Left lung (tissue), 10 donors: ENCODE measurements around the gene BRCA2. TPM values are rescaled to one million over a fixed set of nuclear protein-coding genes. Genes with fewer than 3 reads are reported as not detected.
A peak's percentile ranks its signal among the peaks of the same experiment; 100 is the strongest.

Experiments
- ATAC-seq: fragments of 200-7000 bp; cut with Tn5 transposase; one replicate; pipeline ENCODE4 v1.9.1; 2020; ENCODE audit warnings: moderate library complexity
- DNase-seq, 4 donors: peaks; one replicate each; pipeline ENCODE4 v3.0.0-alpha.2; 2013 to 2020
- H3K27ac ChIP-seq, 2 donors: fragments of 200-600 bp; sonication (generic) in 1 of 2; one replicate each; pipeline versions ENCODE4 v1.5.0 to v1.8.0; 2020 to 2021
- H3K27me3 ChIP-seq, 2 donors: fragments of 200-600 bp; sonication (generic) in 1 of 2; one replicate each; pipeline versions ENCODE4 v1.5.0 to v1.8.0; 2020 to 2021
- H3K36me3 ChIP-seq, 2 donors: fragments of 200-600 bp; sonication (generic) in 1 of 2; one replicate each; pipeline versions ENCODE4 v1.5.0 to v1.8.0; 2020 to 2021
- H3K4me1 ChIP-seq, 2 donors: fragments of 200-600 bp; one replicate each; pipeline ENCODE4 v1.8.0; 2021
- H3K4me3 ChIP-seq, 2 donors: fragments of 200-600 bp; sonication (generic) in 1 of 2; one replicate each; pipeline versions ENCODE4 v1.5.0 to v1.8.0; 2020 to 2021; ENCODE audit warnings: mild to moderate bottlenecking in 1 of 2
- H3K9me3 ChIP-seq, 2 donors: fragments of 200-600 bp; sonication (generic) in 1 of 2; one replicate each; pipeline versions ENCODE4 v1.5.0 to v1.8.0; 2020 to 2021
- intact Hi-C, 2 donors: fragments of 100-400 bp; cut with DNase I; formaldehyde crosslinking; loops; one replicate each; pipeline versions ENCODE4 v1.11.2 to v1.14.2; 2022
- polyA plus RNA-seq, 6 donors: library from polyadenylated mRNA; unstranded; fragments of 120-200 nt; gene quantifications; one replicate each; pipeline ENCODE4 v1.2.1, GENCODE V29; 2013; ENCODE audit not compliant: insufficient read length in 6 of 6
- total RNA-seq, 2 donors: library from RNA; stranded (reverse); fragmentation: NEBNext Ultra II Directional; extraction: Animal tissue kit (Norgen Biotek cat#: 25700); gene quantifications; one replicate each; pipeline ENCODE4 v1.2.1, GENCODE V29; 2021
- TF ChIP-seq, protein P1 (sequence below), 2 donors: fragments of 200-600 bp; sonication (generic) in 1 of 2; IDR thresholded peaks; one replicate each; pipeline versions ENCODE4 v1.5.0 to v1.8.0; 2021; ENCODE audit warnings: antibody characterized with exemption in 2 of 2
- donor health status: DM: no; HTN: yes; CAD: no.
- donor health status: DM: no; HTN: no; CAD: no.

Gene BRCA2
- total and polyA plus RNA-seq, 8 donors, result 4.5 to 14.9 (median 9.5) TPM

DNA sequence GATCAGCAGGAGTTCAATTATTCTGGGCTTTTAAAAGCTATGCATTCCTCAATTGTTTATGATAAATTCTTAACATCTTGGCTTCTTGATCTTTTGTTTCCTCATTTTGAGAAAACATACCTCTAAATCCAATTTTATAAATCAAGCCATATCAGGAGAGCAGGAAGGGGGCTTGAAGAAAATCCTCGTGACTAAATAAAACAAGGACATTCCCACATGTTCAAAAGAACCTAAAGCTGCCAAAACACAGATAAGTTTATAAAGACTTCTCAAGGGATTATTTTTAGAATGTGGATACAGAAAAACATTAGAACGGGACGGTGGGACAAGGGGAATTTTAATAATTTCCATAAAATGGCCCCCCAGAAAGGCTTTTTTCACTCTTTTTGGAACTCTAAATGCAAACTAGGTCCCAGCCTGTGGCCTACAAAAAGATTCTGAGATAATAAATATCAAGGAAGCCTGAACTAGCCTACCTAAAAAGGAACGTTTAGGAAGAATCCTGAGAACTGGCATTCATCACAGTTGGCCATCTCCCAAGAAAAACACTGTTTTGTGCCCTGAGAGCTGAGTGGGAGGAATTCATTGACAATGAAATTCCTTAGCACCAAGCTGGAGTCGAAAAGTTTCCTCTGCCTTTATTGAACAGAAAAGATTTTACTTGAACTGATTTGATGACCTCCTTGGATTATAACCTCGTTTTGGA, 30.2 kb upstream of the BRCA2 start:
- no peaks in the 10 kb centered on the region for H3K27me3 ChIP-seq
- TF ChIP-seq, protein P1, sequence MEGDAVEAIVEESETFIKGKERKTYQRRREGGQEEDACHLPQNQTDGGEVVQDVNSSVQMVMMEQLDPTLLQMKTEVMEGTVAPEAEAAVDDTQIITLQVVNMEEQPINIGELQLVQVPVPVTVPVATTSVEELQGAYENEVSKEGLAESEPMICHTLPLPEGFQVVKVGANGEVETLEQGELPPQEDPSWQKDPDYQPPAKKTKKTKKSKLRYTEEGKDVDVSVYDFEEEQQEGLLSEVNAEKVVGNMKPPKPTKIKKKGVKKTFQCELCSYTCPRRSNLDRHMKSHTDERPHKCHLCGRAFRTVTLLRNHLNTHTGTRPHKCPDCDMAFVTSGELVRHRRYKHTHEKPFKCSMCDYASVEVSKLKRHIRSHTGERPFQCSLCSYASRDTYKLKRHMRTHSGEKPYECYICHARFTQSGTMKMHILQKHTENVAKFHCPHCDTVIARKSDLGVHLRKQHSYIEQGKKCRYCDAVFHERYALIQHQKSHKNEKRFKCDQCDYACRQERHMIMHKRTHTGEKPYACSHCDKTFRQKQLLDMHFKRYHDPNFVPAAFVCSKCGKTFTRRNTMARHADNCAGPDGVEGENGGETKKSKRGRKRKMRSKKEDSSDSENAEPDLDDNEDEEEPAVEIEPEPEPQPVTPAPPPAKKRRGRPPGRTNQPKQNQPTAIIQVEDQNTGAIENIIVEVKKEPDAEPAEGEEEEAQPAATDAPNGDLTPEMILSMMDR (IDR thresholded peaks at IDR 0.05), result no peak
- peak; percentile 78 for ATAC-seq
- H3K36me3 ChIP-seq, result peaks cover 0 to 25% of the 10 kb centered on the region in 2 donors
- peaks cover 5 to 6% of the 10 kb centered on the region in 2 donors for H3K4me1 ChIP-seq
- H3K27ac ChIP-seq, result peak overlapping the region; percentile 15 to 30
- peak in 1 of 4 donors; percentile 26 for DNase-seq
- intact Hi-C loops, result no loop called here
- H3K9me3 ChIP-seq, result no peaks in the 10 kb centered on the region
- no peak overlapping the region for H3K4me3 ChIP-seq

- no peak overlapping the region for H3K4me3 ChIP-seq
- H3K4me1 ChIP-seq, result peaks cover 5 to 6% of the 10 kb centered on the region in 2 donors
- ATAC-seq (no peak), DNase-seq (no peak)
- intact Hi-C loops, result no loop called here
- no peaks in the 10 kb centered on the region for H3K27me3 ChIP-seq
- H3K27ac ChIP-seq, result no peak overlapping the region
- H3K9me3 ChIP-seq, result no peaks in the 10 kb centered on the region
- TF ChIP-seq, protein P1 (IDR thresholded peaks at IDR 0.05), result no peak
- H3K36me3 ChIP-seq, result peaks cover 0 to 23% of the 10 kb centered on the region in 2 donors
Observed at GRCh38 chr13:32285633-32285965, 29.7 kb upstream of the BRCA2 start.

GRCh38 chr13:32297206-32297605, 18.1 kb upstream of the BRCA2 start:
- no peaks in the 10 kb centered on the region for H3K9me3 ChIP-seq
- intact Hi-C loops, result no loop called here
- H3K4me3 ChIP-seq, result no peak overlapping the region
- DNase-seq (no peak), ATAC-seq (no peak)
- no peak overlapping the region for H3K27ac ChIP-seq
- TF ChIP-seq, protein P1 (IDR thresholded peaks at IDR 0.05), result no peak
- no peaks in the 10 kb centered on the region for H3K27me3 ChIP-seq
- H3K36me3 ChIP-seq, result peaks cover 0 to 24% of the 10 kb centered on the region in 2 donors
- no peaks in the 10 kb centered on the region for H3K4me1 ChIP-seq

DNA sequence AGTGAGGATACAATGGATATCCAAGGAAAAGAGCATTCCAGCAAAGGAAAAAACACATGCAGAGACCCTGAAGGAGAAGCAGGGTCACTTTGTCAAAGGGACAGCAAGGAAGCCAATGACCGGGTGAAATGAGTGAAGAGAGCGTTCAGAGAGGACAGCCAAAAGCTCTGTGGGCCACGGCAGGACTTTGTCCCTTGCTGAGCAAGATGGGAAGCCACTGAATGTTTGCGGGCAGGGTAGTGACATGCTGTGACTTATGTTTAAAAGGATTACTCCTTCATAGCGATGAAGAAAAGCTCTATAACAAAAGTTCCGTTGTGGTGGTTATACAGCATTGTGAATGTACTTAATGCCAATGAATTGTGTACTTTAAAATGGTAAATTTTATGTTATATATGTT, 16.6 kb upstream of the BRCA2 start:
- TF ChIP-seq, protein P1 (IDR thresholded peaks at IDR 0.05), result no peak
- intact Hi-C loops, result no loop called here

GRCh38 chr13:32299893-32300292, 15.4 kb upstream of the BRCA2 start:
- no peak overlapping the region for H3K27ac ChIP-seq
- TF ChIP-seq, protein P1 (IDR thresholded peaks at IDR 0.05), result no peak
- peaks cover 0 to 15% of the 10 kb centered on the region in 2 donors for H3K36me3 ChIP-seq
- no peaks in the 10 kb centered on the region for H3K9me3 ChIP-seq
- H3K27me3 ChIP-seq, result no peaks in the 10 kb centered on the region
- H3K4me1 ChIP-seq, result no peaks in the 10 kb centered on the region
- no peak overlapping the region for H3K4me3 ChIP-seq
- DNase-seq (no peak), ATAC-seq (no peak)
- intact Hi-C loops, result no loop called here

More for the DNA sequence above, 16.6 kb upstream of the BRCA2 start:
- Histone ChIP-seq H3K9me3 (no peaks in the 10 kb centered on the region), H3K27ac (no peak overlapping the region), H3K4me1 (no peaks in the 10 kb centered on the region), H3K36me3 (peaks cover 0 to 24% of the 10 kb centered on the region in 2 donors), H3K27me3 (no peaks in the 10 kb centered on the region), H3K4me3 (no peak overlapping the region)
- DNase-seq (no peak), ATAC-seq (no peak)
